Mesothelial cell of epicardium (in vitro differentiated cells): Measurements from ENCODE around the gene OR2B2. TPM values are rescaled to one million over a fixed set of nuclear protein-coding genes. Genes with fewer than 3 reads are reported as not detected.
A peak's percentile ranks its signal among the peaks of the same experiment; 100 is the strongest.
"Not testable (repeated sequence)": the region's sequence is repeated elsewhere in the genome, so short reads cannot be mapped to it uniquely, and the experiment has no call there.

Source experiments
- DNase-seq, 2 experiments: peaks; one replicate each; pipeline ENCODE4 v3.0.0; 2021; ENCODE audit warnings: low spot score in 2 of 2; ENCODE audit not compliant: unreplicated experiment in 2 of 2
- H3K27ac Mint-ChIP-seq: 2 replicates; pipeline ENCODE4 v1.8.0; 2021; ENCODE audit warnings: mixed read lengths
- H3K27me3 Mint-ChIP-seq: 2 replicates; pipeline ENCODE4 v1.8.0; 2021; ENCODE audit warnings: low read depth, mixed read lengths
- H3K36me3 Mint-ChIP-seq: 2 replicates; pipeline ENCODE4 v1.8.0; 2021; ENCODE audit warnings: mixed read lengths
- H3K4me1 Mint-ChIP-seq: 2 replicates; pipeline ENCODE4 v1.8.0; 2021; ENCODE audit warnings: mixed read lengths
- H3K4me3 Mint-ChIP-seq: 2 replicates; pipeline ENCODE4 v1.8.0; 2021; ENCODE audit warnings: mild to moderate bottlenecking, moderate library complexity, mixed read lengths
- H3K9me3 Mint-ChIP-seq: 2 replicates; pipeline ENCODE4 v1.8.0; 2021; ENCODE audit warnings: mixed read lengths
- total RNA-seq: library from RNA; stranded (reverse); gene quantifications from 3 replicates; pipeline ENCODE4 v1.2.1, GENCODE V29; 2021
- TF ChIP-seq, protein P1 (sequence below): fragments of 200-600 bp; sonication (generic); IDR thresholded peaks from one replicate; pipeline ENCODE4 v1.5.0; 2021; ENCODE audit warnings: antibody characterized with exemption; ENCODE audit not compliant: unreplicated experiment

Gene OR2B2
- total RNA-seq, 1 donor from 2014 or later, result not detected

- Mint-ChIP-seq H3K36me3 (no peaks in the 10 kb centered on the region), H3K4me3 (peak overlapping the region; percentile 89), H3K27me3 (peaks cover 3% of the 10 kb centered on the region), H3K27ac (peak overlapping the region; percentile 98), H3K4me1 (peaks cover 13% of the 10 kb centered on the region), H3K9me3 (peaks cover 4% of the 10 kb centered on the region)
- peak; percentile 76 to 97 for DNase-seq
- TF ChIP-seq, protein P1, sequence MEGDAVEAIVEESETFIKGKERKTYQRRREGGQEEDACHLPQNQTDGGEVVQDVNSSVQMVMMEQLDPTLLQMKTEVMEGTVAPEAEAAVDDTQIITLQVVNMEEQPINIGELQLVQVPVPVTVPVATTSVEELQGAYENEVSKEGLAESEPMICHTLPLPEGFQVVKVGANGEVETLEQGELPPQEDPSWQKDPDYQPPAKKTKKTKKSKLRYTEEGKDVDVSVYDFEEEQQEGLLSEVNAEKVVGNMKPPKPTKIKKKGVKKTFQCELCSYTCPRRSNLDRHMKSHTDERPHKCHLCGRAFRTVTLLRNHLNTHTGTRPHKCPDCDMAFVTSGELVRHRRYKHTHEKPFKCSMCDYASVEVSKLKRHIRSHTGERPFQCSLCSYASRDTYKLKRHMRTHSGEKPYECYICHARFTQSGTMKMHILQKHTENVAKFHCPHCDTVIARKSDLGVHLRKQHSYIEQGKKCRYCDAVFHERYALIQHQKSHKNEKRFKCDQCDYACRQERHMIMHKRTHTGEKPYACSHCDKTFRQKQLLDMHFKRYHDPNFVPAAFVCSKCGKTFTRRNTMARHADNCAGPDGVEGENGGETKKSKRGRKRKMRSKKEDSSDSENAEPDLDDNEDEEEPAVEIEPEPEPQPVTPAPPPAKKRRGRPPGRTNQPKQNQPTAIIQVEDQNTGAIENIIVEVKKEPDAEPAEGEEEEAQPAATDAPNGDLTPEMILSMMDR, result no peak
Observed at GRCh38 chr6:27902335-27903314, 9.6 kb downstream of the OR2B2 start.

DNA sequence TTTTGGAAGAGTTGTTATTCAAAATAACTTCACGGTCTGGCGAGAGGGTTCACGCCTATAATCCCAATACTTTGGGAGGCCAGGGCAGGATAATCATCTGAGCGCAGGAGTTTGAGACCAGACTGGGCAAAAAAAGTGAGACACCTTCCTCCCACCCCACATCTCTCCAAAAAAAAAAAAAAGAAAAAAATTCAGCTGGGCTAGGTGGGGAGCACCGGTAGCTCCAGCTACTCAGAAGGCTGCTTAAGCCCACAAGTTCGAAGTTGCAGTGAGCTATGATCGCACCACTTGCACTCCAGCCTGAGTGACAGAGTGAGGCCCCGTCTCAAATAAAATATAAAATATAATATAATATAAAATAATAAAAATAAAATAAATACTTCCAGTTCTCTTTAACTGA lies 10.4 kb downstream of the OR2B2 start:
- DNase-seq, result no peak
- Mint-ChIP-seq H3K4me3 (peak overlapping the region; percentile 89), H3K27me3 (peaks cover 3% of the 10 kb centered on the region), H3K36me3 (no peaks in the 10 kb centered on the region), H3K9me3 (no peaks in the 10 kb centered on the region), H3K27ac (peak overlapping the region; percentile 98), H3K4me1 (peaks cover 19% of the 10 kb centered on the region)
- TF ChIP-seq, protein P1, result no peak

DNA sequence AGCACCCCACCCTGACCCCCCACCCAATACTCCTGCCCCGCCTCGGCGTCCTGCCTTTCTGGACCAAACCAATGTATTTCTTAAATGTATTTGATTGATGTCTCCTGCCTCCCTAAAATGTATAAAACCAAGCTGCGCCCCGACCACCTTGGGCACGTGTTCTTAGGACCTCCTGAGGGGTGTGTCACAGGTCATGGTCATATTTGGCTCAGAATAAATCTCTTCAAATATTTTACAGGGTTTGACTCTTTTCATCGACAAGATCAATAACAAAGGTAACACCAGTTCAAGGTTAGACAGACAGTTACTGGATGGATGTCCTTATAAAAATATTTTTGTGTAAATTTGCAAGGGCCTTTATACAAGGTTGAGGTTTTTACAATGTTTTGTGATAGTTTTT lies 12.0 kb downstream of the OR2B2 start:
- not testable (repeated sequence) for H3K36me3 Mint-ChIP-seq, H3K9me3 Mint-ChIP-seq, H3K27me3 Mint-ChIP-seq, H3K4me3 Mint-ChIP-seq, DNase-seq
- Mint-ChIP-seq H3K4me1 (peaks cover 27% of the 10 kb centered on the region), H3K27ac (peak overlapping the region; percentile 27)

GRCh38 chr6:27899543-27899942 lies 12.7 kb downstream of the OR2B2 start:
- Mint-ChIP-seq H3K27me3 (peaks cover 3% of the 10 kb centered on the region), H3K27ac (peak overlapping the region; percentile 7), H3K9me3 (no peaks in the 10 kb centered on the region), H3K4me3 (no peak overlapping the region), H3K4me1 (peaks cover 27% of the 10 kb centered on the region), H3K36me3 (no peaks in the 10 kb centered on the region)
- TF ChIP-seq, protein P1, result no peak
- DNase-seq, result no peak

- Mint-ChIP-seq H3K9me3 (no peaks in the 10 kb centered on the region), H3K27me3 (peaks cover 1% of the 10 kb centered on the region), H3K4me1 (peaks cover 30% of the 10 kb centered on the region), H3K27ac (peak overlapping the region; percentile 93), H3K36me3 (no peaks in the 10 kb centered on the region), H3K4me3 (no peak overlapping the region)
- TF ChIP-seq, protein P1, result no peak
- DNase-seq, result no peak
Observed at GRCh38 chr6:27897580-27898206, 14.5 kb downstream of the OR2B2 start.

- Mint-ChIP-seq H3K27ac (no peak overlapping the region), H3K4me3 (no peak overlapping the region), H3K4me1 (peaks cover 40% of the 10 kb centered on the region), H3K36me3 (no peaks in the 10 kb centered on the region), H3K9me3 (no peaks in the 10 kb centered on the region), H3K27me3 (no peaks in the 10 kb centered on the region)
- DNase-seq, result no peak
- TF ChIP-seq, protein P1, result no peak
Observed at GRCh38 chr6:27896398-27896796, 15.8 kb downstream of the OR2B2 start.
